Fibroblast of lung (primary cell): ENCODE data around the gene RGS10. TPM values are rescaled to one million over a fixed set of nuclear protein-coding genes. Genes with fewer than 3 reads are reported as not detected.

ENCODE experiments used
- DNase-seq, 2 donors: peaks; one replicate each; pipeline versions ENCODE4 v3.0.0 to v3.0.0-alpha.2; 2010; ENCODE audit warnings: low read depth in 2 of 2
- H2AFZ ChIP-seq: 2 replicates; pipeline ENCODE4 v1.5.1; 2012; ENCODE audit warnings: low read length, control low read depth, inconsistent platforms
- H3K27ac ChIP-seq: 2 replicates; pipeline ENCODE4 v1.5.1; 2011; ENCODE audit warnings: low read length, control low read depth; ENCODE audit not compliant: insufficient read depth
- H3K27me3 ChIP-seq: 2 replicates; pipeline ENCODE4 v1.5.1; 2011; ENCODE audit warnings: mild to moderate bottlenecking, low read length; ENCODE audit not compliant: control insufficient read depth, insufficient read depth
- H3K36me3 ChIP-seq: 2 replicates; pipeline ENCODE4 v1.5.1; 2011; ENCODE audit warnings: low read length; ENCODE audit not compliant: control insufficient read depth, insufficient read depth
- H3K4me1 ChIP-seq: 2 replicates; pipeline ENCODE4 v1.5.1; 2011; ENCODE audit warnings: low read length; ENCODE audit not compliant: control insufficient read depth, insufficient read depth; ENCODE audit errors: extremely low read depth
- H3K4me2 ChIP-seq: 2 replicates; pipeline ENCODE4 v1.5.1; 2011; ENCODE audit warnings: low read length, control low read depth; ENCODE audit not compliant: insufficient read depth; ENCODE audit errors: extremely low read depth
- H3K4me3 ChIP-seq, 4 experiments: fragments of 200-600 bp in 1 of 4; sonication (generic) in 1 of 4; replicated peaks in 1 of 4; 2 replicates each; pipeline ENCODE4 v1.5.1; 2011 to 2016; ENCODE audit warnings: low read length in 4 of 4, low read depth in 3 of 4, mild to moderate bottlenecking in 3 of 4, control low read depth in 2 of 4, inconsistent platforms in 1 of 4, mixed read lengths in 1 of 4; ENCODE audit not compliant: insufficient read depth in 1 of 4; ENCODE audit errors: control extremely low read depth in 1 of 4
- H3K79me2 ChIP-seq: 2 replicates; pipeline ENCODE4 v1.5.1; 2012; ENCODE audit warnings: mild to moderate bottlenecking, low read length, inconsistent platforms; ENCODE audit not compliant: control insufficient read depth, insufficient read depth
- H3K9ac ChIP-seq: 2 replicates; pipeline ENCODE4 v1.5.1; 2011; ENCODE audit warnings: mild to moderate bottlenecking, low read length, control low read depth; ENCODE audit not compliant: insufficient read depth
- H3K9me3 ChIP-seq: 2 replicates; pipeline ENCODE4 v1.5.1; 2012; ENCODE audit warnings: low read depth, low read length; ENCODE audit not compliant: control insufficient read depth, insufficient read depth
- H4K20me1 ChIP-seq: 2 replicates; pipeline ENCODE4 v1.5.1; 2011; ENCODE audit warnings: low read length; ENCODE audit not compliant: control insufficient read depth, insufficient read depth; ENCODE audit errors: extremely low read depth
- EZH2 ChIP-seq: IDR thresholded peaks from 2 replicates; pipeline ENCODE4 v1.5.1; 2012; ENCODE audit warnings: low read length, control low read depth, mild to moderate bottlenecking; ENCODE audit errors: missing control alignments
- polyA plus RNA-seq, 2 donors: library from polyadenylated mRNA; depleted of rRNA in 1 of 2; stranded (reverse) in 1 of 2; unstranded in 1 of 2; fragments of >200 nt; gene quantifications; 2 replicates each; pipeline ENCODE4 v1.2.1, GENCODE V29; 2011 to 2012; ENCODE audit warnings: missing spikeins in 1 of 2
- total RNA-seq: library from RNA; depleted of rRNA; stranded (reverse); fragments of >200 nt; gene quantifications from 2 replicates; pipeline ENCODE4 v1.2.1, GENCODE V29; 2014
- TF ChIP-seq, protein P1 (sequence below), 2 donors: IDR thresholded peaks in 1 of 2; conservative IDR thresholded peaks in 1 of 2; 1 replicate in 1 of 2; 2 replicates in 1 of 2; pipeline ENCODE4 v1.5.1; 2011 to 2012; ENCODE audit warnings: low read length in 2 of 2, control low read depth in 1 of 2, inconsistent platforms in 1 of 2, low read depth in 1 of 2, mild to moderate bottlenecking in 1 of 2

RGS10 gene
- total and polyA plus RNA-seq, 2 donors (not counting 1 experiment from before 2014, with no cell fraction given) = 50.9 to 103 TPM

DNA sequence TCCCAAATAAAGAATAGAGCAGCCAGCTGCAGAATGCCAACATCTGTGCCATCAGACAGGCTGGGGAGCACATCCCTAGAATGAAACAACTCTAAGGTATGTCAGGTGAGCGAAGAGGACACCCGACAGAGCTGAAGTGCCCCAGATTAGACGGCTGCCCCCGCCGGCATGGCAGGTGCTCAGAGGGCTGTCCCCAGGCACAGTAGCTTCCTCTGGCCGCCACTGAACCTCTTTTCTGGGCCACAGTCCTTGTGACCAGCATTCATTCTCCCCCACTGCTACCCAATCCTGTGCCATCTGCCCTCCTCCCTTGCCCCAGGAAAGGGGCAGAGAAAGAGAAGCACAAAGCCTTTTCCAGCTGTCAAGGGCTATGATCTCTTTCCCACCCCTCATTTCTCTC is 41.7 kb downstream of the RGS10 start:
- Histone ChIP-seq H3K27ac (no peak overlapping the region), H3K79me2 (no peaks in the 10 kb centered on the region), H3K4me1 (no peaks in the 10 kb centered on the region), H3K4me3 (no peak overlapping the region), H3K36me3 (peaks cover 10% of the 10 kb centered on the region), H3K9ac (no peak overlapping the region), H4K20me1 (no peaks in the 10 kb centered on the region), H3K27me3 (no peaks in the 10 kb centered on the region), H3K4me2 (no peak overlapping the region), H2AFZ (no peak overlapping the region), H3K9me3 (no peaks in the 10 kb centered on the region)
- no peak for DNase-seq
- TF ChIP-seq EZH2 = no peak

DNA sequence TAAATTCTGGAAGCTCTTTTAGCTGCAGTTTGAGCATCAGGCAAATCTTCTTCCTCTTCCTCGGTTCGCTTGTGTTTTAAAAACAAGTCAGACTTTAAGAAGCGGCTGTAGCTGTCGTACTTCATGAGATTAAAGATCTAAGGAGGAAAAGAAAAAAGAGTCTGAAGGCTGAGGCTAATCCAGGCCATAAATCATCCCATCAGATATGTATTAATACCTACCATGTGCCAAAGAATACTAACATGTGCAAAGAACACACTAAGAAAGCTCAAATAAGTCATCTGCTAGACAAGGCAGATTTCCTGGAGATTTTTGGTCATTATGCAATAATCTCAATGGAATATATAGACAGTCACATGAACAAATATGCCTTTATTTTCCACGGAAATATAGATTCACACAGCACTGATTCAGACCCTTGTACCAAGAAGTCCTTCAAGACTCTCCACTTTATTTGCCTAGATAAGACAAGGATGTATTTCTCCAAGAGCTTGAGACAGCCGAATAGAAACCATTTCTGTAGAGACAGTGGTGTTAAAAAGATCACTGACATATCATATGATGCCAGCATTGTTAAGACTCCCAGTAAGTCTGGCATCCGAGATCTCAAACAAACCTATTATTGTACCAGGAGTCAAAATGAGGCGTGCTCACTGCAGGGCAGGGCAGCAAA is 42.3 kb downstream of the RGS10 start:
- H3K27ac ChIP-seq = no peak overlapping the region
- peaks cover 2% of the 10 kb centered on the region for H3K4me1 ChIP-seq
- H3K27me3 ChIP-seq = no peaks in the 10 kb centered on the region
- no peak overlapping the region for H3K4me2 ChIP-seq
- H3K9me3 ChIP-seq = no peaks in the 10 kb centered on the region
- peaks cover 10% of the 10 kb centered on the region for H3K36me3 ChIP-seq
- H4K20me1 ChIP-seq = no peaks in the 10 kb centered on the region
- TF ChIP-seq, protein P1, sequence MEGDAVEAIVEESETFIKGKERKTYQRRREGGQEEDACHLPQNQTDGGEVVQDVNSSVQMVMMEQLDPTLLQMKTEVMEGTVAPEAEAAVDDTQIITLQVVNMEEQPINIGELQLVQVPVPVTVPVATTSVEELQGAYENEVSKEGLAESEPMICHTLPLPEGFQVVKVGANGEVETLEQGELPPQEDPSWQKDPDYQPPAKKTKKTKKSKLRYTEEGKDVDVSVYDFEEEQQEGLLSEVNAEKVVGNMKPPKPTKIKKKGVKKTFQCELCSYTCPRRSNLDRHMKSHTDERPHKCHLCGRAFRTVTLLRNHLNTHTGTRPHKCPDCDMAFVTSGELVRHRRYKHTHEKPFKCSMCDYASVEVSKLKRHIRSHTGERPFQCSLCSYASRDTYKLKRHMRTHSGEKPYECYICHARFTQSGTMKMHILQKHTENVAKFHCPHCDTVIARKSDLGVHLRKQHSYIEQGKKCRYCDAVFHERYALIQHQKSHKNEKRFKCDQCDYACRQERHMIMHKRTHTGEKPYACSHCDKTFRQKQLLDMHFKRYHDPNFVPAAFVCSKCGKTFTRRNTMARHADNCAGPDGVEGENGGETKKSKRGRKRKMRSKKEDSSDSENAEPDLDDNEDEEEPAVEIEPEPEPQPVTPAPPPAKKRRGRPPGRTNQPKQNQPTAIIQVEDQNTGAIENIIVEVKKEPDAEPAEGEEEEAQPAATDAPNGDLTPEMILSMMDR (conservative IDR thresholded peaks at IDR 0.05 in 1 of 2, IDR thresholded peaks at IDR 0.05 in 1 of 2; ENCODE audit: low read depth in 1 of 2, low read length in 2 of 2) = no peak
- TF ChIP-seq EZH2 = no peak
- H3K4me3 ChIP-seq = no peak overlapping the region
- no peak for DNase-seq
- no peak overlapping the region for H2AFZ ChIP-seq
- H3K79me2 ChIP-seq = no peaks in the 10 kb centered on the region
- H3K9ac ChIP-seq = no peak overlapping the region

DNA sequence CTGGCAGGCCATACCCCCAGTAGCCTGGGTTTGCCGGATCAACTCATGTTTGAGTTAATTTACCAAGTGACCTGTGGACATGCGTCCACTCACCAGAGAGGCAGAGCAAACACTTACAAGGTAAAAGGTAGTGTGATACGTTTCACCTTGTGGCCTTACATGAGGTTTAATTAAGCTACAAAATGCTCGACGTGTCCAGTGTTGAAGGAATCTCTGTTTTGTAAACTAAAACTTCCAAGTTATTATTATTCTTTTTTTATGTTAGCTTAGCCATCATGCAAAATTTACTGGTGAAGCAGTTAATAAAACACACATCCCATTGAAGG is 42.9 kb downstream of the RGS10 start:
- H3K79me2 ChIP-seq = no peaks in the 10 kb centered on the region
- no peaks in the 10 kb centered on the region for H4K20me1 ChIP-seq
- H3K27me3 ChIP-seq = no peaks in the 10 kb centered on the region
- H3K4me3 ChIP-seq = no peak overlapping the region
- no peak overlapping the region for H3K9ac ChIP-seq
- TF ChIP-seq EZH2 = no peak
- TF ChIP-seq, protein P1 (conservative IDR thresholded peaks at IDR 0.05 in 1 of 2, IDR thresholded peaks at IDR 0.05 in 1 of 2; ENCODE audit: low read depth in 1 of 2, low read length in 2 of 2) = no peak
- H3K4me1 ChIP-seq = peaks cover 2% of the 10 kb centered on the region
- no peaks in the 10 kb centered on the region for H3K9me3 ChIP-seq
- H3K4me2 ChIP-seq = no peak overlapping the region
- H2AFZ ChIP-seq = no peak overlapping the region
- no peak for DNase-seq
- H3K36me3 ChIP-seq = peaks cover 9% of the 10 kb centered on the region
- no peak overlapping the region for H3K27ac ChIP-seq
